Neutrophil (primary cell): ENCODE data around the gene CISTR.

ENCODE experiments used
- H3K27ac ChIP-seq: fragments of 200-600 bp; sonication (generic); 2 replicates; pipeline ENCODE4 v1.5.1; 2016; ENCODE audit warnings: mild to moderate bottlenecking, moderate library complexity
- H3K27me3 ChIP-seq: fragments of 200-600 bp; sonication (generic); 2 replicates; pipeline ENCODE4 v1.6.0; 2016; ENCODE audit warnings: mild to moderate bottlenecking
- H3K36me3 ChIP-seq: fragments of 200-600 bp; sonication (generic); 2 replicates; pipeline ENCODE4 v1.5.1; 2017
- H3K4me1 ChIP-seq, 2 experiments: fragments of 200-600 bp in 1 of 2; sonication (generic) in 1 of 2; 1 replicate in 1 of 2; 2 replicates in 1 of 2; pipeline versions ENCODE4 v1.5.1 to v1.6.1; 2013 to 2016; ENCODE audit warnings: low read depth in 1 of 2, low read length in 1 of 2, mild to moderate bottlenecking in 1 of 2, moderate library complexity in 1 of 2; ENCODE audit not compliant: control insufficient read depth in 1 of 2, insufficient read depth in 1 of 2
- H3K4me3 ChIP-seq, 2 experiments: fragments of 200-600 bp in 1 of 2; sonication (generic) in 1 of 2; 1 replicate in 1 of 2; 2 replicates in 1 of 2; pipeline ENCODE4 v1.5.1; 2013 to 2016; ENCODE audit warnings: low read depth in 1 of 2, low read length in 1 of 2, mild to moderate bottlenecking in 1 of 2, moderate library complexity in 1 of 2
- H3K9me3 ChIP-seq: fragments of 200-600 bp; sonication (generic); 2 replicates; pipeline ENCODE4 v1.5.1; 2016
- CTCF ChIP-seq: fragments of 200-600 bp; sonication (generic); IDR thresholded peaks from 2 replicates; pipeline ENCODE4 v1.5.1; 2016; ENCODE audit warnings: antibody characterized with exemption

The CISTR gene

GRCh38 chr12:53717319-53717718 lies 34.5 kb downstream of the CISTR start:
- TF ChIP-seq CTCF = no peak
- peaks cover 100% of the 10 kb centered on the region for H3K36me3 ChIP-seq
- no peaks in the 10 kb centered on the region for H3K4me1 ChIP-seq
- no peak overlapping the region for H3K27ac ChIP-seq
- H3K9me3 ChIP-seq = no peaks in the 10 kb centered on the region
- no peak overlapping the region for H3K4me3 ChIP-seq
- no peaks in the 10 kb centered on the region for H3K27me3 ChIP-seq

- Histone ChIP-seq H3K27me3 (peaks cover 9% of the 10 kb centered on the region), H3K36me3 (peaks cover 87% of the 10 kb centered on the region), H3K9me3 (no peaks in the 10 kb centered on the region), H3K4me1 (no peaks in the 10 kb centered on the region), H3K27ac (no peak overlapping the region), H3K4me3 (no peak overlapping the region)
- no peak for TF ChIP-seq CTCF
Observed at GRCh38 chr12:53714004-53714403, 37.8 kb downstream of the CISTR start.

DNA sequence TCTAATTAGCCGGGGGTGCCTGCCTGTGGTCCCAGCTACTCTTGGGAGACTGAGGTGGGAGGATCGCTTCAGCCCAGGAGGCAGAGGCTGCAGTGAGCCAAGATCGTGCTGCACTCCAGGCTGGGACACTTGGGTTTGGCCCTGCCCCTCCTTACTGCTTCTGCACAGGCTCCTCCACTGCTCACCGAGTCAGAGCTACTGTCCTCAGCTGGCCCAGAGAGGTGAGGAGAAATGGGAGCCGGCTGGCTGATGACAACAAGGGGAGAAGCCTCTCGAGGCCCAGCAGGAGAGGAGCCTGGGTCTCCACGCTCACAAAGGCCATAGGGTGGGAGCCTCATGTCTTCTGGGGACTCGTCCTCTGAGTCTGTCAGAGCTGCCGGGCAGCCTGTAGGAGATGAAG lies 38.3 kb downstream of the CISTR start:
- H3K4me1 ChIP-seq = no peaks in the 10 kb centered on the region
- TF ChIP-seq CTCF = no peak
- H3K9me3 ChIP-seq = no peaks in the 10 kb centered on the region
- H3K27ac ChIP-seq = no peak overlapping the region
- H3K36me3 ChIP-seq = peaks cover 83% of the 10 kb centered on the region
- no peak overlapping the region for H3K4me3 ChIP-seq
- H3K27me3 ChIP-seq = peaks cover 14% of the 10 kb centered on the region

DNA sequence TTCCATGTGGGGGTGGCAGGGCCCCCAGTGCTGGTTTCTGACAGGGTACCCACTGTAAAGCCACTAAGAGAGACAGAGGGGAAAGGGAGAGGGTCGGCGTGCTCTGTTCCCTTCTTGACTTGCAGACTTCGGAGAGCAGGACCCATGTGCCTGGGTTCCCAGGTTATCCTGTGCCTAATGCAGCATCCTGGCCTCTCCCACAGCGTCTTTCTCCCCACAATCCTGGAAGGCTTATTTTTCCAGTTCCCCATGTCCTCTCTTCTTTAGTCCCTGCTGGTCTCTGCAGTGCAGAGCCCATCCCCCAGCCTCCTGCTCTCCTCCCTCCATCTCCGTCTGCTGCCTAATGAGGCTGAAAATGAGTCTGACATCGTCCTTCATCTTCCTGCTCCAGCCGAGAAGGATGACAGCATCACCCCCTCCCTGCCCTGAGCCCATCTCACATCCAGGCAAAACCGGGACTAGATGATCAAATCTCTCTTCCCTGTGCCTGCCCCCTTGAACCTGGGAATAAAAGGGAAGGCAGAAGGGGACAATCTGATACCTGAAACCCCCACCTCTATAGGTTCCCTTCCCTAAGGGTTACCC lies 39.6 kb downstream of the CISTR start:
- peaks cover 69% of the 10 kb centered on the region for H3K36me3 ChIP-seq
- H3K9me3 ChIP-seq = no peaks in the 10 kb centered on the region

GRCh38 chr12:53710091-53710490 lies 41.7 kb downstream of the CISTR start:
- TF ChIP-seq CTCF = no peak

More for the DNA sequence above, 39.6 kb downstream of the CISTR start:
- Histone ChIP-seq H3K4me1 (no peaks in the 10 kb centered on the region), H3K4me3 (no peak overlapping the region), H3K27me3 (peaks cover 28% of the 10 kb centered on the region), H3K27ac (no peak overlapping the region)
- no peak for TF ChIP-seq CTCF

More at GRCh38 chr12:53710091-53710490, 41.7 kb downstream of the CISTR start:
- Histone ChIP-seq H3K9me3 (no peaks in the 10 kb centered on the region), H3K27me3 (peaks cover 49% of the 10 kb centered on the region), H3K36me3 (peaks cover 48% of the 10 kb centered on the region), H3K27ac (no peak overlapping the region), H3K4me3 (no peak overlapping the region), H3K4me1 (no peaks in the 10 kb centered on the region)
